Ovary (tissue), 10 donors: ENCODE results near the gene DYNC1LI2. TPM values are rescaled to one million over a fixed set of nuclear protein-coding genes. Genes with fewer than 3 reads are reported as not detected.
A peak's percentile ranks its signal among the peaks of the same experiment; 100 is the strongest.
"Not testable (repeated sequence)": the region's sequence is repeated elsewhere in the genome, so short reads cannot be mapped to it uniquely, and the experiment has no call there.

Experiments used
- DNase-seq, 5 donors: peaks; one replicate each; pipeline ENCODE4 v3.0.0-alpha.2; 2019 to 2020
- H3K27ac ChIP-seq, 2 donors: fragments of 200-600 bp; one replicate each; pipeline versions ENCODE4 v1.5.1 to v1.8.0; 2019 to 2022
- H3K27me3 ChIP-seq: fragments of 200-600 bp; one replicate; pipeline ENCODE4 v1.8.0; 2022
- H3K36me3 ChIP-seq: fragments of 200-600 bp; sonication (generic); one replicate; pipeline ENCODE4 v1.5.1; 2019
- H3K4me1 ChIP-seq: one replicate; pipeline ENCODE4 v1.8.1; 2013; ENCODE audit warnings: mild to moderate bottlenecking, moderate library complexity; ENCODE audit not compliant: insufficient read depth
- H3K4me3 ChIP-seq: fragments of 200-600 bp; sonication (generic); one replicate; pipeline ENCODE4 v1.5.1; 2017
- H3K9me3 ChIP-seq, 2 donors: fragments of 200-600 bp in 1 of 2; sonication (generic) in 1 of 2; one replicate each; pipeline versions ENCODE4 v1.5.1 to v1.8.1; 2013 to 2019; ENCODE audit warnings: mild to moderate bottlenecking in 1 of 2, moderate library complexity in 1 of 2
- CTCF ChIP-seq, 3 donors: fragments of 450-650 bp in 2 of 3; fragments of 200-600 bp in 1 of 3; IDR thresholded peaks; one replicate each; pipeline versions ENCODE4 v1.5.1 to v1.8.0; 2016 to 2022; ENCODE audit warnings: antibody characterized with exemption in 3 of 3, mild to moderate bottlenecking in 1 of 3
- EP300 ChIP-seq: sonication (generic); formaldehyde crosslinking; IDR thresholded peaks from one replicate; pipeline ENCODE4 v1.6.1; 2017; ENCODE audit warnings: antibody characterized with exemption
- POLR2A ChIP-seq: fragments of 450-650 bp; IDR thresholded peaks from one replicate; pipeline ENCODE4 v1.6.1; 2017; ENCODE audit warnings: antibody characterized with exemption, mild to moderate bottlenecking, moderate library complexity
- WGBS, 3 donors: extraction: QIAGEN DNeasy Blood & Tissue Kit in 1 of 3; methylation state at CpG; one replicate each; pipeline versions ENCODE4 v1.1.5 to v1.1.7; 2013 to 2017; 5-methylcytosine and 5-hydroxymethylcytosine counted together
- intact Hi-C, 4 donors: fragments of 100-400 bp; cut with DNase I; formaldehyde crosslinking; loops; one replicate each; pipeline versions ENCODE4 v1.11.0 to v1.15.1; 2022 to 2023
- long read RNA-seq, 3 donors: library from polyadenylated mRNA in 2 of 3; unstranded in 2 of 3; transcript quantifications; one replicate each; pipeline ENCODE4 v2.0.0 and lab custom pipeline, GENCODE V29; 2021 to 2026
- polyA plus RNA-seq, 2 donors: library from polyadenylated mRNA; stranded (reverse); fragments of 200-250 nt in 1 of 2; fragments of 350-450 nt in 1 of 2; fragmentation: Illumina TruSeq in 1 of 2; extraction: RNeasy Lipid Tissue Mini Kit (QIAGEN cat#74804) in 1 of 2; gene quantifications; one replicate each; pipeline ENCODE4 v1.2.3, GENCODE V29; 2013 to 2014
- total RNA-seq, 7 donors: library from RNA; depleted of rRNA in 2 of 7; stranded (reverse); fragments of >200 nt in 2 of 7; fragmentation: NEBNext Ultra II Directional in 3 of 7; extraction: Animal tissue kit (Norgen Biotek cat#: 25700) in 3 of 7; gene quantifications; one replicate each; pipeline versions ENCODE4 v1.1.0 to v1.2.4, GENCODE V29; 2016 to 2023
- donor health status: DM: no; HTN: no; CAD: no; lungs with moderate emphysema.
- donor health status: DM: no; HTN: no; CAD: no.
- donor health status: Bipolar disorder and iron deficiency.
- donor health status: DM: yes; HTN: yes; CAD: no.
- donor health status: DM: no; HTN: no; CAD: no.
- donor health status: DM: yes; HTN: yes; CAD: no.

The DYNC1LI2 gene
- total RNA-seq (100 to 1,000 TPM in 3 of 7 donors, 10 to 100 TPM in 4; 71.3 to 116 (median 94.8) TPM), polyA plus RNA-seq (10 to 100 TPM; 44.3 to 91.3 TPM)
- long read RNA-seq, donor 1, full-length matches to known transcripts, result 84 of 168 reads
- long read RNA-seq, donor 1, partial matches to known transcripts, result 70 of 168 reads
- long read RNA-seq, donor 1, other reads (novel, unspliced or antisense), result 14 of 168 reads
- long read RNA-seq, donor 2, full-length matches to known transcripts, result 15 of 30 reads
- long read RNA-seq, donor 2, partial matches to known transcripts, result 15 of 30 reads
- long read RNA-seq, donor 2, other reads (novel, unspliced or antisense), result 0 of 30 reads
- long read RNA-seq, donor 3, full-length matches to known transcripts, result 52 of 75 reads
- long read RNA-seq, donor 3, partial matches to known transcripts, result 2 of 75 reads
- long read RNA-seq, donor 3, other reads (novel, unspliced or antisense), result 21 of 75 reads

GRCh38 chr16:66751303-66751991 lies at the start of gene DYNC1LI2:
Gene DYNC1LI2 (minus strand): TSS chr16:66751609. CDS start chr16:66751591, 18 bp downstream.
- Histone ChIP-seq H3K36me3 (no peaks in the 10 kb centered on the region), H3K27me3 (no peaks in the 10 kb centered on the region), H3K4me1 (peaks cover 7% of the 10 kb centered on the region), H3K4me3 (peak within 1 kb of the TSS; percentile 84), H3K9me3 (no peaks in the 10 kb centered on the region), H3K27ac (peak within 1 kb of the TSS; percentile 84 to 91)
- TF ChIP-seq EP300 (no peak), CTCF (IDR thresholded peaks at IDR 0.05) (peak; percentile 35 to 98 (median 97)), POLR2A (no peak)
- intact Hi-C loops, result no loop called here
- DNase-seq, result peak; percentile 76 to 88 (median 83)
- WGBS, 3 donors, result 0% methylated on average over 47 to 90 of the region's 90 CpGs

GRCh38 chr16:66800856-66801255 lies 49.4 kb upstream of the DYNC1LI2 start:
- no peaks in the 10 kb centered on the region for H3K36me3 ChIP-seq

GRCh38 chr16:66798161-66798560 lies 46.8 kb upstream of the DYNC1LI2 start:
- no peak for DNase-seq
- Histone ChIP-seq H3K36me3 (no peaks in the 10 kb centered on the region), H3K27ac (no peak overlapping the region), H3K9me3 (no peaks in the 10 kb centered on the region), H3K4me3 (no peak overlapping the region), H3K4me1 (no peaks in the 10 kb centered on the region), H3K27me3 (no peaks in the 10 kb centered on the region)
- 46 to 64% (median 62%) methylated on average over 2 of the region's 2 CpGs for WGBS, 3 donors
- intact Hi-C loops, result no loop called here
- TF ChIP-seq CTCF (IDR thresholded peaks at IDR 0.05) (no peak), EP300 (no peak), POLR2A (no peak)

More at GRCh38 chr16:66800856-66801255, 49.4 kb upstream of the DYNC1LI2 start:
- no peak overlapping the region for H3K4me3 ChIP-seq
- no peak overlapping the region for H3K27ac ChIP-seq
- intact Hi-C loops, result no loop called here
- no peaks in the 10 kb centered on the region for H3K9me3 ChIP-seq
- no peak for TF ChIP-seq POLR2A
- TF ChIP-seq CTCF (IDR thresholded peaks at IDR 0.05), result no peak
- TF ChIP-seq EP300, result no peak
- H3K4me1 ChIP-seq, result no peaks in the 10 kb centered on the region
- WGBS, 3 donors, result 90 to 94% (median 92%) methylated on average over 19 of the region's 19 CpGs
- no peaks in the 10 kb centered on the region for H3K27me3 ChIP-seq
- DNase-seq, result no peak

GRCh38 chr16:66793984-66794383 lies 42.6 kb upstream of the DYNC1LI2 start:
- WGBS, 3 donors, result 84 to 88% (median 87%) methylated on average over 6 of the region's 6 CpGs
- H3K4me1 ChIP-seq, H3K27ac ChIP-seq, intact Hi-C loops, H3K27me3 ChIP-seq, H3K9me3 ChIP-seq, H3K4me3 ChIP-seq, DNase-seq, H3K36me3 ChIP-seq: not testable (repeated sequence)
